ENCODE data around the gene RFT1.

The RFT1 gene

DNA sequence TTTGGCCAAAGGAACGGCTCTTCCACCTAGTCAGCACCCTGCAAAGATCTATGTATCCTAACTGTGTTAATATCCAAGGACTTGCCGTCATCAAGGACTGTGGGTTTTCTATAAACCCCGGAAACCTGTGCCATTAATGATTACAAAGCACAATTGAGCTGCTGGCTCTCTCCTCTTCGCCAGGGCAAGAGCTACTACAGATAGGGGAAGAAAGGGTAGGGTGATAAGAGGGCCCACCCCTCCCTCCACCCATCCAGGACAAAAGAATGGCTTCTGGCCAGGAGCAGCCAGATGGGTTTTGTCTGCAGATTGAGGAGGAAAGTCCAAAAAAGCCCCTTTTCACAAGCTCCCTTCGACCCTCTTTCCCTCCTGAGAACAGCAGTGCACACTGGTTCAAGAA lies 9.9 kb downstream of the RFT1 start:
- TF ChIP-seq, protein P1, sequence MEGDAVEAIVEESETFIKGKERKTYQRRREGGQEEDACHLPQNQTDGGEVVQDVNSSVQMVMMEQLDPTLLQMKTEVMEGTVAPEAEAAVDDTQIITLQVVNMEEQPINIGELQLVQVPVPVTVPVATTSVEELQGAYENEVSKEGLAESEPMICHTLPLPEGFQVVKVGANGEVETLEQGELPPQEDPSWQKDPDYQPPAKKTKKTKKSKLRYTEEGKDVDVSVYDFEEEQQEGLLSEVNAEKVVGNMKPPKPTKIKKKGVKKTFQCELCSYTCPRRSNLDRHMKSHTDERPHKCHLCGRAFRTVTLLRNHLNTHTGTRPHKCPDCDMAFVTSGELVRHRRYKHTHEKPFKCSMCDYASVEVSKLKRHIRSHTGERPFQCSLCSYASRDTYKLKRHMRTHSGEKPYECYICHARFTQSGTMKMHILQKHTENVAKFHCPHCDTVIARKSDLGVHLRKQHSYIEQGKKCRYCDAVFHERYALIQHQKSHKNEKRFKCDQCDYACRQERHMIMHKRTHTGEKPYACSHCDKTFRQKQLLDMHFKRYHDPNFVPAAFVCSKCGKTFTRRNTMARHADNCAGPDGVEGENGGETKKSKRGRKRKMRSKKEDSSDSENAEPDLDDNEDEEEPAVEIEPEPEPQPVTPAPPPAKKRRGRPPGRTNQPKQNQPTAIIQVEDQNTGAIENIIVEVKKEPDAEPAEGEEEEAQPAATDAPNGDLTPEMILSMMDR (IDR thresholded peaks at IDR 0.05; ENCODE audit: control insufficient read depth, extremely low read depth, insufficient read depth) = no peak
- H3K4me3 ChIP-seq (ENCODE audit: low read depth, low read length) = no peak overlapping the region
- no peak for DNase-seq (ENCODE audit: low read depth)

DNA sequence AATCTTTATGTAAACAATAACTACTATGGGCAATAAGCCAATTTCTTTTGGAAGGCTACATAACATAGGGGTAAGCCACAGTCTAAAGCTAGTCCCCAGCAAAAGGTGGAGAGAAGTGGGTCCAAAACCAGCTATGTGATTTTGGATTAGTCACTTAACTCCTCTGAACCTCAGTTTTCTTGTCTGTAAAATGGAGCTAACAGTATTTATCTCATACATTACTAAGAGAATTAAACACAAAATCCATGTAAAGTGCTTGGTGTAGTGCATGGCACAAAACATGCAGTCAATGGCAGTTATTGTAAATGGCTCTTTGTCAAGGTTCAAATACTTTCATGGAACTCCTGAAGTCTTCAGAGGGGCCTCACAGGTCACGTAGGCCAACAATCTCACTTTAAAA lies 13.3 kb downstream of the RFT1 start:
- H3K4me3 ChIP-seq (ENCODE audit: low read depth, low read length) = no peak overlapping the region
- TF ChIP-seq, protein P1 (IDR thresholded peaks at IDR 0.05; ENCODE audit: control insufficient read depth, extremely low read depth, insufficient read depth) = no peak
- DNase-seq (ENCODE audit: low read depth) = no peak

DNA sequence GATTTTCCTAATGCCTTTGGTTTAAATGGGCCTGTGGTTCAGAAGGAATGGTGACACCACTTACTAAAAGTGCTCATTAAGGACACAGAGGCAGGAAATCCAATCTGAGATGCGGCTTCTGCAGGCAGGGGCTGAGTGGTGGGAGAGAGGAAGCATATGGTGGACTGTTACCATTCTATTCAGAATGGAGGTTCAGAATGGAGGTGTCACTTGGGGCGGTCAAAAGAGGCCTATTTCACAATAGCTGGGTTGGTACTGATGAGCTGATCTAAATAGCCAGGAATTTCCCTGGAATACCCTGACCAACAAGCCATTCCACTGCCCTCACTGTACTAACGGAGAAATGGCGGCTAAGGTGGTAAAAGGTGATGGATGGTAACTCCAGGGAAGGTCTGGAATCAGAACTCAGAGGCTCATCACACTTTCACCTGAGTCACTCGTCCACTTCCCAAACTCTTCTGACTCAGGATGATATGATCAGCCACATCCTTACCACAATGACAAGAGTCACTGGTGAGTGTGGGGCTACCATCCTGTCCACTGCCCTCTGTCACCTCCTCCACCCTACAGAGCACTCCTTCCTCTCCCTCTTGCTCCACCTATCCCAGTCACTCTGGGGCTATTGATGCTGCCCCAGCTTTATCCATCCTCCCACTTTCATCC lies 15.7 kb downstream of the RFT1 start:
- H3K4me3 ChIP-seq (ENCODE audit: low read depth, low read length) = no peak overlapping the region
- TF ChIP-seq, protein P1 (IDR thresholded peaks at IDR 0.05; ENCODE audit: control insufficient read depth, extremely low read depth, insufficient read depth) = no peak
- DNase-seq (ENCODE audit: low read depth) = no peak

DNA sequence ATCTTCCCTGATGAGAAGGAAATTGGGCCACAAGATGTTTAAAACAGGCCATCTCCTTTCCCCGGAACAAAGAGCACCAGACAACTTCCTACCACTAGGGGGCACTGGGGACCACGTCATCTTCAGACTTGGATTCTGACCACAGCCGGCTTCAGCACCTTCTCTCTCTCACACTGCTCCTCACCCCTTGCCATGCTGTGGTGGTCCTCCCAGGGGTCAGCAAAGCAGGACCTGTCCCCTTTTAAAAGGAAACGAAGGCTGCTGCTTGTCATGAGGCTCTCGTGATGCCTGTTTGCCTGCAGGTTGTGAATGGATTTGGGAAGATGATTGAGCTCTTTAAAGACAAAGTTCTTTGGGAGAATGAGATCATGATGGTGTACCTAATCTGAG lies 16.2 kb downstream of the RFT1 start:
- TF ChIP-seq, protein P1 (IDR thresholded peaks at IDR 0.05; ENCODE audit: control insufficient read depth, extremely low read depth, insufficient read depth) = peak; percentile 93
- H3K4me3 ChIP-seq (ENCODE audit: low read depth, low read length) = no peak overlapping the region
- DNase-seq (ENCODE audit: low read depth) = no peak

DNA sequence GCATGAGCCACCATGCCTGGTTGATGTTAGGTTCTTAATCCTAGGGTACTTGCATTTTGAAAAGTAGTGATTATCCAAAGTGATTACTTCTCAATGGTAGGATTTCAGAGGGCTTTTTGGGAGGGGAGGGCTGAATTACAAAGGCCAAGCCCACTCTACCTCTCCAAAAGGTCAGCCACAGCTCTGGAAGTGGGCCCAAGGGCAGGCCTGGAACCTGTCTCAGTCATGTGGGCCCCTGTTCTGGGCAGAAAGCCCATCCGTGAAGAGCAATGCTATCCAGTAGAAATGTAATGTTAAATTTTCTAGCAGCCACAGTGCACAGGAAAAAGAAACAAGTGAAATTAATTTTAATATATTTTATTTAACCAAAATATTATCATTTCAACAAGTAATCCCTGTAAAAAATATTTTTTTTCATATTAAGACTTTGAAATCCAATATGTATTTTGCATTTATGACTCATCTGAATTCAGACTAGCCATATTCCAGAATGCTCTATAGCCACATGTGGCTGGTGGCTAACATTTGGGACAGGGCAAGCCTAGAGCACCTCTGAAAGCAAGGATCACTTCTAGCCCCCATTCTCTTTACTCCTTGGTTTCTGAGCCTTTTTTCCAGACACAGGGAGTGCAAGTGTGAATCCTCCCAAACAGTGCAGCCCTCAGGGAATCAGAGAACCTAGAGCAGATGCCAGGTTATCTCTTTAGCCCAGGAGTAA lies 16.8 kb downstream of the RFT1 start:
- TF ChIP-seq, protein P1 (IDR thresholded peaks at IDR 0.05; ENCODE audit: control insufficient read depth, extremely low read depth, insufficient read depth) = no peak
- DNase-seq (ENCODE audit: low read depth) = no peak
- H3K4me3 ChIP-seq (ENCODE audit: low read depth, low read length) = no peak overlapping the region

DNA sequence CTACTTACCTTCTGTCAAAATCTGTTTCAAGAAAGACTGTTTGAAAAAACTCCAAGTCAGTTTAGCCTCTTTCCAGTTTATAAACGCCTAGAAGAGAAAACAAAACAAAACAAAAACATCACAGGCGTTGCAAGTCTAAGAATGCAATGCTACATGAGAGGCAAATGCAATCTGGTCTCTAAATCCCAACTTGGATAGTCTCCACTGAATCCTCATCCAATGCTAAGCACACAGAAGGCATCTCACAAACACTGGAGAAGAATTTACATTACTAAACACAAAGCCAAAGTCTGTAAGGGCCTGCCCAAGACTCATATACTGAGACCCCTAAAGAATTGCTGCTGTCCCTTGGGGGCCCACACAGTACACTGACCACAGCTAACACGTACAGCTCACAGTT lies 18.4 kb downstream of the RFT1 start:
- DNase-seq (ENCODE audit: low read depth) = no peak
- TF ChIP-seq, protein P1 (IDR thresholded peaks at IDR 0.05; ENCODE audit: control insufficient read depth, extremely low read depth, insufficient read depth) = no peak
- no peak overlapping the region for H3K4me3 ChIP-seq (ENCODE audit: low read depth, low read length)

All from LNCaP clone FGC (cell line).